Rectal smooth muscle tissue (tissue), 1 donor: Measurements from ENCODE around the gene FOXA2.

Experiments
- H3K27ac ChIP-seq: one replicate; pipeline ENCODE4 v1.7.0; 2013; ENCODE audit warnings: low read depth, low read length, inconsistent platforms
- H3K27me3 ChIP-seq: one replicate; pipeline ENCODE4 v1.7.0; 2013; ENCODE audit warnings: low read length; ENCODE audit not compliant: control insufficient read depth, insufficient read depth
- H3K36me3 ChIP-seq: one replicate; pipeline ENCODE4 v1.7.0; 2013; ENCODE audit warnings: low read length; ENCODE audit not compliant: control insufficient read depth, insufficient read depth
- H3K4me1 ChIP-seq: one replicate; pipeline ENCODE4 v1.7.0; 2013; ENCODE audit warnings: low read length; ENCODE audit not compliant: control insufficient read depth, insufficient read depth
- H3K4me3 ChIP-seq: one replicate; pipeline ENCODE4 v1.7.0; 2013; ENCODE audit warnings: low read length
- H3K9ac ChIP-seq: one replicate; pipeline ENCODE4 v1.7.0; 2013; ENCODE audit warnings: low read length

The FOXA2 gene

GRCh38 chr20:22582386-22582963, 1.9 kb downstream of the FOXA2 start:
- H3K27me3 ChIP-seq, result peaks cover 35% of the 10 kb centered on the region
- no peaks in the 10 kb centered on the region for H3K36me3 ChIP-seq
- peak overlapping the region; percentile 41 for H3K4me3 ChIP-seq
- no peak overlapping the region for H3K9ac ChIP-seq
- H3K27ac ChIP-seq, result no peak overlapping the region
- no peaks in the 10 kb centered on the region for H3K4me1 ChIP-seq

- no peaks in the 10 kb centered on the region for H3K36me3 ChIP-seq
- H3K4me1 ChIP-seq, result no peaks in the 10 kb centered on the region
- H3K9ac ChIP-seq, result no peak overlapping the region
- H3K4me3 ChIP-seq, result no peak overlapping the region
- no peak overlapping the region for H3K27ac ChIP-seq
- H3K27me3 ChIP-seq, result peaks cover 33% of the 10 kb centered on the region
Measured at GRCh38 chr20:22581437-22582385, 2.7 kb downstream of the FOXA2 start.

GRCh38 chr20:22579711-22580697, 4.4 kb downstream of the FOXA2 start:
- no peak overlapping the region for H3K27ac ChIP-seq
- H3K4me1 ChIP-seq, result no peaks in the 10 kb centered on the region
- no peak overlapping the region for H3K9ac ChIP-seq
- H3K27me3 ChIP-seq, result peaks cover 35% of the 10 kb centered on the region
- H3K4me3 ChIP-seq, result no peak overlapping the region
- H3K36me3 ChIP-seq, result no peaks in the 10 kb centered on the region

GRCh38 chr20:22579119-22579427, 5.3 kb downstream of the FOXA2 start:
- Histone ChIP-seq H3K36me3 (no peaks in the 10 kb centered on the region), H3K27me3 (peaks cover 37% of the 10 kb centered on the region), H3K9ac (no peak overlapping the region), H3K4me1 (no peaks in the 10 kb centered on the region), H3K4me3 (peak overlapping the region; percentile 29), H3K27ac (no peak overlapping the region)

- Histone ChIP-seq H3K4me1 (no peaks in the 10 kb centered on the region), H3K27ac (no peak overlapping the region), H3K27me3 (peaks cover 37% of the 10 kb centered on the region), H3K4me3 (peak overlapping the region; percentile 37), H3K36me3 (no peaks in the 10 kb centered on the region), H3K9ac (no peak overlapping the region)
Measured at GRCh38 chr20:22578221-22579118, 5.9 kb downstream of the FOXA2 start.

GRCh38 chr20:22577515-22578220, 6.7 kb downstream of the FOXA2 start:
- Histone ChIP-seq H3K9ac (no peak overlapping the region), H3K27me3 (peaks cover 37% of the 10 kb centered on the region), H3K27ac (no peak overlapping the region), H3K4me1 (no peaks in the 10 kb centered on the region), H3K4me3 (peak overlapping the region; percentile 37), H3K36me3 (no peaks in the 10 kb centered on the region)

GRCh38 chr20:22576733-22577514, 7.4 kb downstream of the FOXA2 start:
- Histone ChIP-seq H3K9ac (no peak overlapping the region), H3K4me3 (no peak overlapping the region), H3K4me1 (no peaks in the 10 kb centered on the region), H3K36me3 (no peaks in the 10 kb centered on the region), H3K27me3 (peaks cover 39% of the 10 kb centered on the region), H3K27ac (no peak overlapping the region)

- Histone ChIP-seq H3K27ac (no peak overlapping the region), H3K4me1 (no peaks in the 10 kb centered on the region), H3K4me3 (no peak overlapping the region), H3K36me3 (no peaks in the 10 kb centered on the region), H3K9ac (no peak overlapping the region), H3K27me3 (peaks cover 38% of the 10 kb centered on the region)
Measured at GRCh38 chr20:22576273-22576672, 8.1 kb downstream of the FOXA2 start.

- Histone ChIP-seq H3K9ac (no peak overlapping the region), H3K4me1 (no peaks in the 10 kb centered on the region), H3K4me3 (no peak overlapping the region), H3K27me3 (peaks cover 42% of the 10 kb centered on the region), H3K27ac (no peak overlapping the region), H3K36me3 (no peaks in the 10 kb centered on the region)
Measured at GRCh38 chr20:22575737-22576136, 8.6 kb downstream of the FOXA2 start.

- Histone ChIP-seq H3K36me3 (no peaks in the 10 kb centered on the region), H3K27me3 (peaks cover 39% of the 10 kb centered on the region), H3K27ac (no peak overlapping the region), H3K4me3 (no peak overlapping the region), H3K9ac (no peak overlapping the region), H3K4me1 (no peaks in the 10 kb centered on the region)
Measured at GRCh38 chr20:22575087-22575721, 9.2 kb downstream of the FOXA2 start.
